Hippocampal formation (tissue), 2 donors: ENCODE measurements around the gene DIS3L2.
"Not testable (repeated sequence)": the region's sequence is repeated elsewhere in the genome, so short reads cannot be mapped to it uniquely, and the experiment has no call there.

Experiments used
- DNase-seq, 2 donors: peaks; one replicate each; lab custom pipeline; 2025; lab: John Stamatoyannopoulos, UW

Gene DIS3L2

DNA sequence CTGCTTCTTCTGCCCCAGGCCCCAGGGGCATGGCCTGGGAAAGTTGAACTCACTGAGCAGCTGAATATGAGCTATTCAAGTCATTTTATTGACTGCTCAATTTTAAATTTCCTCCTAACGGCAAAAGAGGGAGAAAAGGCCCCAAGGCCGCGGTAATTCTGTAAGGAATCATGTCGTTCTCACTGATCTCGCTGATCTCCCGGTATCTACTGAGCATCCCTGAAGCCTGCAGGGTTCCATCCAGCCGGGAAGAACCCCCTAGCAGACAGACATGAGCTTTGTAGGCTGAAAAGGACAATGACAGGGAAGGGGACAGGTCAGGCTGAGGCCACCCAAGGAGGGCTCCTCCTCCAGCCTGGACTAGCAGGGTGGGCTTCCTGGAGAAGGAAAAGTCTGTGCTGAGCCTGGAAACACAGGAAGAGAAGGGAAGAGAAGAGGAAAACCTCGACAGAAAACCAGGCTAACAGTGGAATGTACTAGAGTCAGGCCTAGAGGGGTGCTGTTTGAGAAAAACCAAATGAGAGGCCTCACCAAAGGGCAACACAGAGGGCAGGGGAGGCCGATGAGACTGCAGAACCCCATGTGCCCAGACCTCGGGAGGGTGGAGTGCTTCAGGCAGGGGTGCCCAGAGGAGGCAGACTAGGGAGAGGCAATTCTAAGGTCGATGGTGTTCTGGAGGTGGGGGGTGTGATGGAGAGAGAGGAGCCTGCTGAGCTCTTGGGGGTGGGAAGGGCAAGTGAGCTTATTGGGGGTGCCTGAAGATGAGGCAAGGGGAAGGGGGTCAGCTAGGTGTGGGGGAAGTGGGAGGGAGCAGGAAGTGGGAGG is 32.4 kb upstream of the DIS3L2 start:
- DNase-seq = no peak

DNA sequence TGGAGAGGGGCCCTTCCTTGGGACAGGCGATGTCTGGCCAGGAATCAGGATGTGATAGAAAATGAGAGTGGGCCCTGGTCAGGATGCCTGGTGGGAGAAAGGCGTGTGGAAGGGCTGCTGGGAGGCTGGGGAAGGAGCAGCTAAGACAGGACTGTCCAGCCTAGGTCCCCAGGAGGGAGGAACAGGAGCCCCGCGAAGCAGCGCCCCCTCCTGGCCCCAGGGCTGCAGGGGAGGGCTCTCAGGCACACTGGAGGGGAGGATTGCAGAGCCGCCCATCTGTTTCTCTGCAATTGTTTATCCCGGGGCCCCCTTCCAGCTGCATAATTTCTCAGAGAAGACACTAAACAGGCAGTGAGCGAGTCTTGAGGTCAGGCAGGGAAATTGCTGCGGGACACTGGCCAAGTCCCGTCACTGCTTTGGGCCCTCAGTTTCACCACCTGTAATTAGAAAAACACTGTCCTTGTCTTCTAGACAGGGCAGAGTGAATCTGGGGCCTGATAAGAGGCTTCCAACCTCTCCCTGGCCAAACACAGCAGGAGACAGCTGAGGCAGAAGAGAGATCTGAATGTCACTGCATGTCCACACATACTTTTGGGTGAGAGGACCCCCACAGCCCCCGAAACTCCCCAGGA is 31.4 kb upstream of the DIS3L2 start:
- no peak for DNase-seq

DNA sequence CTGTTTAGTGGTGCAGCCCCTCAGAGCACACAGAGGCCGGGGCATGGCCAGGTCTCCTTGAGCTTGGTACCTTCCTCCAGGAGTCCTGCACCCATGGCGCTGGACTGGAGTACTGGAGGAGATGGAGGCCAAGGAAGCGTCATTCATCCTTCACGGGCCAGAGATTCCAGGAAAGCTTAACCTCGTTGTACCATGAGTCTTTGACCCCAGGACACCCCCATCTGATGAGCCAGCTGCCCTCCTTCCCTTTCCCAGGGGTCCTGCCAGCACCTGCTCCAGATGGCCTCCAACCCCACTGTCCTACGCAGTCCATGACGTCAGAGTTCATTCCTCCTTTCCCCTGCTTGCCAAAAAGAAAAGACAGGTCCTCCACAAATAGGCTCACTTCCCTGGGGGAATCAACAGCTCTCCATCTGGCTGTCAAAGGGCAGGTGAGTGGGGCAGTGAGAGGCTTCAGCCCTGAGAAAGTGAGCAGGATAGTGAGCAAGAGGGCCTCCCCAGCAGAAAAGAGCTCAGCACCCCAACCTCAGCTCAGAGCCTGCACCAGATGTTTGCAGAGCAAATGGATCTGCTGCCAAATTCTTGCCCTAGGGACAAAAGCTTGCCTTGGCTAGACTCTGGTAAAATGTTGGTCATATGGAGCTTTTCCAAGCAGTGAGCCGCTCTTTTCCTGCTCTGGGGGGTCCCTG is 30.8 kb upstream of the DIS3L2 start:
- DNase-seq = no peak

DNA sequence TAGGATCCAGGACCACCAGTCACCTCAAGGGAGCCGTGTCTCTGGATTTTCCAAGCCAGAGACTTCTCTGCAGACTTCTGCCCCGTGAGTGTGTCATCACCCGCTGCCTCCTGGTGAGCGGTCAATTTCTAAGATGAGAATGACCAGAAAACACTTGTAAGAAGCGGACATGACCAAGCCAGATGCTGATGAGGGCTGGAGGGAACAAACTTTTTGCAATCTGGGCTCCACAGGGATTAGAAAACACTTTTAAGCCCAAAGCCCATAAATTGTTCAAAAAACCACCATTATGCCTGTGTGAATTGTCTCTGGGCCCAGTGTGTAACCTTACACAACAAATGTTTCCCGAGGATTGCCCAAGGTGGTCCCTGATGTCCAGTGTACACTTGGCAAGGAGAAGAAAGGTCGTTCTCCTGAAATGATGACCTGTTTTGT is 30.0 kb upstream of the DIS3L2 start:
- DNase-seq = no peak

DNA sequence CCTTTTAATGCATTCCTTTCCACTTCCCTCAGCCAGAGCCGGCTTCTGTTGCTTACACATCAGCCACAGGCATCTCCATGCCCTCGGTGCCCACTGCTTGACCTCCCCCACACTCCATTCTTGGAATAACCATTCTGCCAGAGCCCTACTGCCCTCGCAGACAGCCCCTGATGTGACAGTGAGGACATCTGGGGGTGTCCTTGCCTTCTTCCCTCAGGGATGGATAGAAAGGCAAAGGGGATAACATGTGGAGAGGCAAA is 28.9 kb upstream of the DIS3L2 start:
- no peak for DNase-seq

DNA sequence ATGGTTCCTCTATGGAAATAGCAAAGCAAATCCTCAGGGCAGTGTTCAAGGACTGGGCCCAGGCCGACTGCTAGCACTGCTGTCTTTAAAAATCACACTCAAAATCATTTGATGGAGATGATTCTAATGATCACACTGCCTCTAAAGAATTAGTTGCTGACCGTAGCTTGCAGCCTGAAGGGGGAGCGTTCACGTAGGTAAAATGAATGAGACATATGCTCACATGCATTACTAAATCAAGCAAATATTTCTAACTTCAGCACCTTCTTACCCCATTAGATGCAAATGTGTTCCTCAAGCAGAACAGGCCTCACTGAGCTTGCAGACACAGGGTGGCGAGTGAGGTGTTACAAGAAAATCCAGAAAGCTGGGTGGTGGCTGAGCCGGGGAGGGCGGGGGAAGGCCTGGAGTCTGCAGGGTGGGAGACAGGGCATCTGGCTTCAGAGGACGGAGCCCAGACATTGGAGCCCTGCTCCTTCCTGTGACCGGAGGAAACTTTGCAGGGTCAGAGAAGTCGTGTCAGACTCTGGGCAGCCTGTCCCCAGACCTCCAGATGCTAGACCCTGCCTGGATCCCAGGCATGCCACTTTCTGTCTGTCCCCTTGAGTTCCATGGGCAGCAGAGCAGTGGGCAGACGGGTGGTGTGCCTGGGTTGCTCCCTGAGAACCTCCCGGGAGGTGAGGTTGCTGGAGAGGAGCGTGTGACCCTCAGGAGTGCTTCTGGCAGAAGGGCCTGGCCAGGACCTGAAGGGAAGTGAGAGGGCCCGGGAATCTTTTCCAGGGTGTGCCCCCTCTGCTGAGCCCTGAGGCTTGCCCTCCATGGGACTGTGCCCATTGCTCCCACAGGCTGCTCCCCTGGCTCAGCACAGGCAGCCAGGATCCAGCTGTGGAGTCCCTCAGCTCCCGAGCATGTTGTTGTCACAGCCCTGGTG is 28.3 kb upstream of the DIS3L2 start:
- no peak for DNase-seq

DNA sequence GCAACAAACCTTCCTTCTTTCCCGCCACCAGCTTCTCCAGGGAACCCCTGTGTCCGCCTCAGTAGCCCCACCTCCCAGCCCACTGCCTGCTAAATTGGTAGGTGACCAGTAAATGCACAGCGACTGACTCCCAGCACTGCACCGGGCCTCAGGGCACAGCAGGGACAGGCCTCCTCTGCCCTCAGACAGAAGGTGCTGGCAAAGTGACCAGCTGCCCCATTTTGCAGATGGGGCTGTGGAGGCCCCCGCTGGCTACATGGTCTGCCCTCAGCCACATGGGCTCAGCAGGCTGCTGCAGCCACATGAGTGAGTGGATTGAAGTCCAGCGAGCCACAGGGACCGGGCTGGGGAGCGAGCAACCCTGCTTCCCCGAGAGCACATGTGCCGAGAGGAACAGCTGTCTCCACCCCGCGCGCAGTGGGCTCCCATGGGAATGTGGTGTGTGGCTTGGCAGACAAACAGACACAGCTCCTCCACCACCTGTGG is 27.6 kb upstream of the DIS3L2 start:
- DNase-seq = no peak

DNA sequence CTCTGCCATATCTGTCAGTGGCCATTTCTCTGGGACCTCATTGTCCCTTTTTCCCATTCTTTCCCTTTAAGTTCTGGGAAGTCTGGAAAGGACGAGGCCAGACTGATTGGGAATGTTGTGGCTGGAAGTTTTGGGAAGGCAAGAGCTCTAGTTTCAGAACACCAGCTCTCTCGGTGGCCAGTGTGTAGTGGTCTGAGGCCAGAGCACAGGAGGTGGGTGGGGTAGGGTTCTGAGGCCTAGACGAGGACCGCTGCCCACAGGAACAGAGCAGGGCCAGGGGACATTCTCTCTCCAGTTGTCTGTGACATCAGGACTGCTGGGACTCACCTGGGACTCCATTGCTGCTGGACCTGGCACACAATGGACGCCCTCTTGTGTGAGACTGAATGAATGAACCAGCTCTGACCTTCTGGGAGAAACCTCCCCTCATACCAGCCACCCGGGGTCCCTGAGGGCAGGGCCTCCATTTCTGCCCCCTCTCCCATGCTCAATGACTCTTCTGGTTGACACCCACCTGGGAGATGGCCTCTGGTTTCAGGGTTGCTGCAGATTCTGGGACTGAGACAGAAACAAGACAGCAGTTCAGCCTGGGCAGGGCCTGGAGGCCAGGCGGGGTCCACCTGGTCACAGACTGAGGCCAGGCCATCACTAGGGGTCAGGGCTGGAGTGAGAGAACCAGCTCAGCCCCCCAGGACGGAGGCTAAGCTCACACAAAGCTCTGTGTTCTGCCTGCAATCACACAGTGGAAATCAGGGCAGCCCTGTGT is 26.9 kb upstream of the DIS3L2 start:
- no peak for DNase-seq

DNA sequence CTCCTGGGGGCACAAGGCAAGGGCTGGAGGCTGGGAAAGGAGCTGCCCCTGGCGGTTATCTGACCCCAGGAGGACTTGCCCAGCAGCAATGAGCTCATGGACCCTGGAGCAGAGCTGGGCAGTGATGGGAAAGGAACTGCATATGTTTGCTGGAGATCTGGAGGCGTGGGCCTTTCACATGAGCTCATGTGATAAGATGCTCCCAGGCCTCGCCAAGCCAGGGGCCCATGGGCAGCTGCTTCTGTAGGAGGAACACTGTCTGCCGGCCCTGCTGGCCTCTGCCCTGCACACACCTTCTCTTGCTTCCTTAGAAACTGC is 26.3 kb upstream of the DIS3L2 start:
- no peak for DNase-seq

DNA sequence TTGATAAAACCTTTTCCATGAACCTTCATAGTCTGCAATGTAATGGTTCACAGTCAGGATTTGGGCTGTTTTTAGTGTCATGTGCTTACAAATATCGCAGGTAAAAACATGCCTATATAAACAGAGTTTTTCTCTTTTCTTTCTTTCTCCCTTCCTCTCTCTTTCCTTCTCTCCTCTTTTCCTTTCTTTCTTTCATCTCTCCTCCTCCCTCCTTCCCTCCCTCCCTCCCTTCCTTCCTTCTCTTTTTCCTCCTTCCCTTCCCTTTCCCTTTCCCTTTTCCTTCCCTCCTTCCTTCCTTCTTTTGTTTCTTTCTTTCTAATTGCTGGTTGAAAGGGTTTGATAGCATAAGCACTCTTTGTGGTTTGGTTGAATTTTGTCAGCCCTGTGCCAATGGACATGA is 25.7 kb upstream of the DIS3L2 start:
- DNase-seq = no peak

DNA sequence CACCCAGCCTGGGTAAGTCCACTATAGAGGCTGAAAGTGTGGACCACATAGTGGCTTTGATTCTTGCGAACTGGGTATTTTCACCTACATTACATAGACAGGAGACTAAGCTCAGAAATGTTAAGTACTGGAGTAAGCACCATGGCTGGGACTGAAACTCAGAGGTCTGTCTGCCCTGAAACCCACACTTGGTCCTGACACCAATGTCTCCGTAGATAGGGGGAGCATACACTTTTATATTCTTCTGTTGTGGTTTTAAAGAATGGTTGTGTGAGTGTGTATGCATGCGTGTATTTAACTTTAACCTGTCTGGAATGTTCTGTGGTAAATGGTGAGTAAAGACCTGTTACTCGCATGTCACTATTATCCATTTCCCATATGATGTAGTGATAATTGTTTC is 25.0 kb upstream of the DIS3L2 start:
- DNase-seq = no peak

DNA sequence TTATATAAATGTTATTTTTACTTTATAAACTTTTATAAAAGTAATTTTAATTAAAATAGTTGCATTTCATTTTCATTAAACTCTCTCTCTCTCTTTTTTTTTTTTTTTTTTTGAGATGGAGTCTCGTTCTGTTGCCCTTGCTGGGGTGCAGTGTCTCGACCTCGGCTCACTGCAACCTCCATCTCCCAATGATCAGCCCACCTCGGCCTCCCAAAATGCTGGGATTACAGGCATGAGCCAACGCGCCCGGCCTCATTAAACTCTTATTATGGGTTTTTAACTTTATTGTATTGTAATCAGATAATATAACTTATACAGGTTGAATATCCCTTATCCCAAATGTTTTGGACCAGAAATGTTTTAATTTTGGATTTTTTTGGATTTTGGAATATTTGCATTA is 24.5 kb upstream of the DIS3L2 start:
- DNase-seq = no peak

DNA sequence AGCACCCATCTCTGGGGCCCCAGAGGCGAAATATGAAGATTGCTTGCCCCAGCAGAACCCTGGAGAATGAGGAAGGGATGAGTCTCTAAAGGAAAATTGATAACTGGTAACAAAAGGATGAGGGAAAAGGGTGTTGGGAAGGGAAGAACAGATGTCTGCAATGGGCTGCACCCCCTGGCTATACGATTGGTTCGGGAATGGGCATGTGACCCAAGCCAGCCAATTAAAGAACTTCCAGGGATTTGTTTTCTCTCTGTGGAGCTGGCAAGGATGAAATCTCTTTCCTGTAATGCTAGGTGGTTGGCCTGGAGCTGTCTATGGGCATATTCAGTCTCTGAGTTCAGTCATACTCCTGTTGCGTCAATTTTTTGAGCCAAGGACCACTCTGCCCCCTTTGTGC is 22.5 kb upstream of the DIS3L2 start:
- DNase-seq = no peak

DNA sequence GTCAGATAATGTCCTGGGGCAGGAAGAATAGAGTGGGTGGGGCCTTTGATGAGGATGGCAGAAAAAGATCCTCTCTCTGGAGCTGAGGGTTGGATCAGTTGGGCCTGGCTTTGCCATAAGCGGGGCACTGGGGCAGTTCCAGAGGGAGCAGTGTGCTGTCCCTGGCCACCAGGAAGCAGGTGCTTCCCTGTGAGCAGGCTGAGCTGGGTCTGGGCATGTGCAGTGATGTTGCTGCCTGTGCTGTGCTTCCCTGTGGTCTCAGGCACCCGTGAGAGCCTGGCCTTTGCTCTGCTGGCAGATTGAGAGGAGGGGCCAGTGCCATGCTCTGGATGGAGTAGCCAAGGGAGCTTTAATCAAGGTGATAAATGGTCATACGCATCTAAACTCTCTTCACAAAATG is 20.7 kb upstream of the DIS3L2 start:
- DNase-seq = no peak

DNA sequence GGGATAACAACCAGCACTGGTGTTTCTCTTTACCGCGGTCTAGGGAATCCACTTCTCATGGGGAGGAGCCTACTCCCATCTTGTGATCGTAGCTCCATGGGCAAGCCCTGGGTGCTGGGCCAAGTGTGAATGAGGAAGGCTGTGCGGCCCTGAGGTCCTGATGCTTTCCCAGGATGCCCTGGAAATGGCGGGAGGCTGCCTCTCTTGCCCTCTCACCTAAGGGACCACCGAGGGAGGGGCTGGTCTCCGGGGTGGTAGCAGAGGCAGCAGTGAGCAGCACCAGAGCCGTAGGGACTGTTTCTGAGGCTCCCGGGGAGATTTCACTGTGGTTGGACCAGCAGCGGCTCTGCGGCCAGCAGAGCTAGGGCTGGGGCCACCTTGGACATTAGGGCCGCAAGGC is 19.8 kb upstream of the DIS3L2 start:
- DNase-seq = no peak

DNA sequence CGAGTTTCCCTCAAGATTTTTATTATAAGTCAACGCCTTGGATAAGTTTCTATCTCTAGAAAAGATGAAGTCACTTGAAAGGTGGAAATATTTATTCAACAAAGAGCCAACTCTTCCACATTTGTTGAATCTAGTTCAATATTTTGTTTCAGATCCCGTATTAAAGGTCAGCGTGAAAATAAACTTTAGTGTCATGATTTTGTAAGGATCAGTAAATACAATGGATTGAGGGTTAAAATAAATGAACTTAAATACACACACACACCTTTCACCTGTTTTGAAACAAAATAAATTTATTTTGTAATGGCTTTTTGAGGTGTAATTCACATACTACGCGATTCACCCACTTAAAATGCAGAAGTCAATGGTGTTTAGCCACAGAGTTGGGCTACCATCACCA is 19.3 kb upstream of the DIS3L2 start:
- DNase-seq = no peak

DNA sequence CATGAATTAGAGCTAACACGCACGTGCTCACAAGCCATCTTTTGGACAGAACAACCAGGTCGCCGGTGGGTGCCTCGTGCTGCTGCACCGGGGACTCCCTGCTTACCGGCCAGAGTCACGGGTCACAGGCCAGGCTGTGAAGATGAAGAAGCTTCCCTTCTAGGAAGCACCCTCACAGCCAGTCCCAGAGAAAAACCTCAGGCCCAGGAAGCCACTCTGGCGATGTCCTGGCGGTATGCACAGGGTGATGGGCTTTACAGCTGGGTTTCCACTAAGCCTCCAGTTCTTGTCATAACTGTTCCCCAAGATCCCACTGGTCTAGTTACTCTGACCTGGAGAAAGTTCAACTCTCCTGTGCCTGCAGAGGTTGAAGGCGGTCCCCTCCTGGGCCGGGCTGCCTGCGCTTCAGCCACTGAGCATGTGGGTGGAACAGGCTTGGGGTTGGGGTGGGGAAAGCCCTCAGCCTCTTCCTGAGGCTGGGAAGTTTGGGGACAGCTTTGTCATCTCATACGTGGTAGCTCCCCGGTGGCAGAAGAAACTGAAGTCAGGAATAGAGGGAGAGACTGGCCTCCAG is 15.2 kb upstream of the DIS3L2 start:
- no peak for DNase-seq

DNA sequence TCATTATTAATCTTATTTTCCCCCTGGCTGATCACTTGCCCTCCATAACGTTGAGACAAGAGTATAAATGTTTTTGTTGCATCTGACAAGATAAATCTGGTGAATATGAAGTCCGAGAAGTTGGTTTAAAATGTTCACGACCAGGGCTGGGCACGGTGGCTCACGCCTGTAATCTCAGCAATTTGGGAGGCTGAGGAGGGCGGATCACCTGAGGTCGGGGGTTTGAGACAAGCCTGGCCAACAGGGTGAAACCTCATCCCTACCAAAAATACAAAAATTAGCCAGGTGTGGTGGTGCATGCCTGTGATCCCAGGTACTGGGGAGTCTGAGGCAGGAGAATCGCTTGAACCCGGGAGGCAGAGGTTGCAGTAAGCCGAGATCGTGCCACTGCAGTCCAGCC is 14.4 kb upstream of the DIS3L2 start:
- not testable (repeated sequence) for DNase-seq

DNA sequence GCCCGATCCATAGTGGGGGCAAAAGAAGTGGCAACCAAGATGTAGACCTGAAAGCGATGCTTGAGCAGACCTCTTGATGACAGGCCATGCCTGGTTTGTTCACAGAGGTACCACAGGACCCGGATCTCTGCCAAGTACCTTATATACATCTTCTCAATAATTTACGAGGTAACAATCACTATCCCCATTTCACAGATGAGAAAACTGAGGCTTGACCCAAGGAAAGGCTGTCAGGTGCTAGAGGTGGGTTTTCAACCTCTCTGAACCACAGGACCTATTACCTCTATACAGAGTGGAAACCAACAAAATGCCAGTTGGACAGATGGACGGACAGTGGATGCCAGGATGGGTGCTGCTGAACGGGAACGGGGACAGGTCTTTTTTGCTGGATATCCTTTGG is 13.8 kb upstream of the DIS3L2 start:
- no peak for DNase-seq

DNA sequence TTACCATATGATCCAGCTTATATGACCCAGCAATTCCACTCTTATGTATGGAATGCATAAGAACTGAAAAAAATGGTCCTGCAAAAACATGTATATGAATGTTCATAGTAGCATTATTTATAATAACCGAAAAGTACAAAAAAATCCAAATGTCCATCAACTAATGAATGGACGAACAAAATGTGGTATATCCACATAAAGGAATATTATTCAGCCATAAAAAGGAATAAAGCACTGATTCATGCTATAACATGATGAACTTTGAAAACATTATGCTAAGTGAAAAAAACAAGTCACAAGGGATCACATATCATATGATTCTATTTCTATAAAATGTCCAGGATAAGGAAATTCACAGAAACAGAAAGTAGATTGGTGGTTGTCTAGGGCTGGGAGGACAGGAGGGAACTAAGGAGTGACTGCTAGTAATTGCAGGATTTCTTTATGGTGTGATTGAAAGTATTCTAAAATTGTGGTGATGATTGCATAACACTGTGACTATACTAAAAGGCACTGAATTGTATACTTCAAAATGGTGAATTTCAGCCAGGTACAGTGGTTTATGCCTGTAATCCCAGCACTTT is 10.0 kb upstream of the DIS3L2 start:
- DNase-seq = no peak
